ENCODE measurements around the gene SYNGR1.

Gene SYNGR1

GRCh38 chr22:39431216-39431801 lies 81.5 kb downstream of the SYNGR1 start:
- DNase-seq (ENCODE audit: low read depth): no peak

GRCh38 chr22:39431821-39432251 lies 82.0 kb downstream of the SYNGR1 start:
- no peak for DNase-seq (ENCODE audit: low read depth)

DNA sequence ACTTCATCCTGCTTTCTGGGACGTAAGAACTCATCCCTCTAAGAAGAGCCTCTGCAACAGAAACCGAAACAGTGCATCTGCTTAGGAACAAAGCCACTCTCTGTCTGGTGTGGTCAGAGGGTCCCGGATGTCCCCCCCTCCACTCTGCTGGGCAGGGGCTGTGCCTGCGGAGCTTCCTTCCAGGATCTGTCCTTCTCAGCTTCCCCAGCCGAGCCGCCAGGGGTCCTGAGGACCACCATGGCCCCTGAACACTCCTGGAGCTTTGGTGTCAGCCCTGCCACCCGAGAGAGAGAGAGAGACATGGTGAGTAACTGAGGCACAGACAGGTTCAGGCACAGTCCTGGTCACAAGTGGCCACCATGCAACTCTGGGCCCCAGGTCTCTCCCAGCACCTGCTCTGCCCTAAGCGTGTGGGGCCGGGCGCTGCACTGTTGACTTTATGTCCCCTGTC lies 82.6 kb downstream of the SYNGR1 start:
- DNase-seq (ENCODE audit: low read depth): no peak

GRCh38 chr22:39433476-39434242 lies 83.9 kb downstream of the SYNGR1 start:
- no peak for DNase-seq (ENCODE audit: low read depth)

- DNase-seq (ENCODE audit: low read depth): no peak
Measured at GRCh38 chr22:39434243-39434653, 84.5 kb downstream of the SYNGR1 start.

GRCh38 chr22:39434721-39435120 lies 84.9 kb downstream of the SYNGR1 start:
- no peak for DNase-seq (ENCODE audit: low read depth)

Data from GM04503 (cell line).